ENCODE data around the gene FMN1.

FMN1 gene

DNA sequence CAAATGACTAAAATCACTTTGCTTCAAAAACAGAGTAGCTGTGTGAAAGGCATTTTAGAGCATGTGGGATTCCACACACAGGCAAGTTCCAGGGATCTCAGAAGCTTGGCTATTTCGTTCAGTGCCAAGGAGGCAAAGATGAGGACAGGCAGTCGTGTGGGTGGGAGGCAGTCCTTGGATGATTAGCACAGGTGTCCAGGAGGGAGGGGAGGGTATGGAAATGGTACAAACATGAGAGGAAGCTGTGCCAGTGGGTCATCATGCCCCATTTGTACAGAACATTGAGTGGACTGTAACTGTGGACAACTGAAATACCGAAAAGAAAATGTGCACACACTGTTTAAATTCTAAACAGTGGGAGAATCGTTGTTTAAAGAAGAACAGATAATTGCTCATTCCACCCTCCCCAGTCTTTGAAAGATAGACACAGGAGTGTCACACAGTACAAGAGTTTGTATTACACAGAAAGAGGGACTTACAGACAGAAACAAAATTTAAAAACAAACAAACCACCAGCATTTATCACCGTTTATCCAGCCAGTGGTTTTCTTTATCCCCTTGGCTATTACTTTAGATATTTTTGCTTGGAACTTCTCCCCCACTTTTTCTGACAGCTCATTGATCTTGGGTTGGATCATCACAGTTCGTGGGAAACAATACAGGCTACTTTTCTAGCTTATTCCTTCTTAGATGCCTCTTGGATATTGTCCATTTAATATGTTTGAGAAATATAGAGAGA, 353.8 kb downstream of the FMN1 start:
- Histone ChIP-seq H3K9ac (ENCODE audit: low read depth, low read length) (no peak overlapping the region), H3K27ac (ENCODE audit: low read depth, low read length) (no peak overlapping the region), H3K36me3 (ENCODE audit: insufficient read depth, low read length) (no peaks in the 10 kb centered on the region), H3K4me1 (ENCODE audit: insufficient read depth, low read length) (peaks cover 11% of the 10 kb centered on the region; the same call in 1 of the 2 replicates), H3K4me3 (ENCODE audit: low read length) (no peak overlapping the region), H3K9me3 (ENCODE audit: insufficient read depth, low read depth, low read length) (no peaks in the 10 kb centered on the region), H3K27me3 (ENCODE audit: insufficient read depth, low read length) (no peaks in the 10 kb centered on the region)
- WGBS: 91% methylated on average over 6 of the region's 6 CpGs

DNA sequence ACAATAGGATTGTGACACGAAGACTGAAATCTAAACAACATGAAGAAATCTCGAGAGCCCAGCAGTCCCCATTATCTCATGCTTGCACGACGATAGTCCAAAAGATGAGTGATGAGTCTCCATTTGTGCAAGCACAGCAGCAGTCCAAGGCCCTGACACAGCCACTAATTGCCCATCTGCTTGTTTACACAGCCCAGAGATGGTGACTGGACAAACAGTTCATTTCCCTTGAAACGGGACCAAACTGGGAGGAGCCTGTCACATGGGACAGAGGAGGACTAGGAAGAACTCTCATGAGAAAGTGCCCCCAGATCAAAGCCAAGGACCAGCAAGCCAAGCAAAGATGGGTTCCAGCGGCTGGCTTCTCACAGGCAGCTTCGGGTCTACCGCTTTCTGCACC, 355.7 kb downstream of the FMN1 start:
- Histone ChIP-seq H3K36me3 (ENCODE audit: insufficient read depth, low read length) (no peaks in the 10 kb centered on the region), H3K9ac (ENCODE audit: low read depth, low read length) (no peak overlapping the region), H3K27ac (ENCODE audit: low read depth, low read length) (no peak overlapping the region), H3K4me1 (ENCODE audit: insufficient read depth, low read length) (peaks cover 8% of the 10 kb centered on the region; the same call in 1 of the 2 replicates), H3K4me3 (ENCODE audit: low read length) (no peak overlapping the region), H3K9me3 (ENCODE audit: insufficient read depth, low read depth, low read length) (no peaks in the 10 kb centered on the region), H3K27me3 (ENCODE audit: insufficient read depth, low read length) (no peaks in the 10 kb centered on the region)
- 94% methylated on average over 8 of the region's 8 CpGs for WGBS

DNA sequence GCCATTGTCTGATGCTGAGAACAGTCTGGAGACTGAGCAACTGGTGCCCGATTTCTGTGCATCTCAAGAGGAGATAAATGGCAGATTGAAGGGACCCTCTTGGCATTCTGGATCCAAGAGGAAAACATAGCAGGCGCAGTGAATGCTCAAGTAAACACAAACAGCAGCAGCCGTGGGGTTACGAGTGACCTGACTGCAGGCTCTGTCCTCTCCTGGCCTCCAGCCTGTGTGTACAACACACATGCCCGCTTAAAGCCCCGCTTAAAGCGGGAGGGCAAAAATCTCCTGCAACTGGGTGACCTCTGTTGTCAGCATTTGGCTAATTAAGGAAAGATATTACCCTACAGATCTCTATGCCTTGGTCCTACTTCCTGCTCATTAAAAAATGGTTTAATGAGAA, 356.2 kb downstream of the FMN1 start:
- H3K27ac ChIP-seq (ENCODE audit: low read depth, low read length): no peak overlapping the region
- 96% methylated on average over 7 of the region's 7 CpGs for WGBS
- no peak overlapping the region for H3K9ac ChIP-seq (ENCODE audit: low read depth, low read length)

DNA sequence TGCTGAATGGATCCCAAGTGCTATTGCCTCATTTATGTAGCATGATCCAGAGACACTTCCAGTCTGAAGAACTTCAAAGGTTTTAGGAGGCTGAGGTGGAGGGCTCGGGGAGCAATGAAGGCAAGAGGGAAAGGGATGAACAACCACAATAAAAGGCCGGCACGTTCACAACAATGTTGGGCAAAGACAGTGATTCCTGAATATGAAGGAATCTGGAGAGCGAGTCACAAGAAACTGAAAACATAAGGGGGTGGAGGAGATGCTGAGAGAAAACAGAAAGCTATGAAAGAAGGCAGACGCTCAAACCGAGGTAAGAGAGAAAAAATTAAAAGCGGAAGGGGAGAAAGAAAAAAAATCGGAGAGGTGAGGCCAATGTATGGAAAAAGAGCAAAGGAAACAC, 356.6 kb downstream of the FMN1 start:
- Histone ChIP-seq H3K36me3 (ENCODE audit: insufficient read depth, low read length) (no peaks in the 10 kb centered on the region), H3K4me3 (ENCODE audit: low read length) (no peak overlapping the region), H3K27ac (ENCODE audit: low read depth, low read length) (no peak overlapping the region), H3K4me1 (ENCODE audit: insufficient read depth, low read length) (0 out of 2 replicates have a peak, but pooled peaks cover 5% of the 10 kb centered on the region), H3K27me3 (ENCODE audit: insufficient read depth, low read length) (no peaks in the 10 kb centered on the region), H3K9ac (ENCODE audit: low read depth, low read length) (no peak overlapping the region), H3K9me3 (ENCODE audit: insufficient read depth, low read depth, low read length) (no peaks in the 10 kb centered on the region)
- WGBS: 92% methylated on average over 8 of the region's 8 CpGs

More for the DNA sequence above, 356.2 kb downstream of the FMN1 start:
- H3K4me3 ChIP-seq (ENCODE audit: low read length): no peak overlapping the region
- no peaks in the 10 kb centered on the region for H3K9me3 ChIP-seq (ENCODE audit: insufficient read depth, low read depth, low read length)
- no peaks in the 10 kb centered on the region for H3K36me3 ChIP-seq (ENCODE audit: insufficient read depth, low read length)
- no peaks in the 10 kb centered on the region for H3K27me3 ChIP-seq (ENCODE audit: insufficient read depth, low read length)
- 0 out of 2 replicates have a peak, but pooled peaks cover 5% of the 10 kb centered on the region for H3K4me1 ChIP-seq (ENCODE audit: insufficient read depth, low read length)

DNA sequence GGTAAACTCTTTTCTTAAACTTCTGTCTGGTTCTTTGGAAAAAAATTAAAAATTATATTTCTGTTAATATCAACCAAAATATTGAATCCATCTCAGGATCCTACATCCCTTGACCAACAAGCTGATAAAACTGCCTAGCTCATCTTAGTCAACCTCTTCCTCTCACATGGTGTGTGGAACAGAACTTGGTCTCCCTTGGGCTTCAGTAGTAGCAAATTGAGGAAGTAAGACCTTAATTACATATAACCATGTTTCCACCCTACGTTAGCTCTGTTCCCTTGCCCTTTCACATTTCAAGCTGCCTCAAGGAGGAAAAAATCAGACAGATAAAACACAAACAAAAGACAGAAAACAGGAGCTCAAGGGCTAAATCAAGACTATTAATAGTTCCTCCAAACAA, 360.4 kb downstream of the FMN1 start:
- no peaks in the 10 kb centered on the region for H3K36me3 ChIP-seq (ENCODE audit: insufficient read depth, low read length)
- 0 out of 2 replicates have a peak, but pooled peaks cover 2% of the 10 kb centered on the region for H3K4me1 ChIP-seq (ENCODE audit: insufficient read depth, low read length)
- H3K4me3 ChIP-seq (ENCODE audit: low read length): no peak overlapping the region
- WGBS: 80% methylated on average over 1 of the region's 1 CpG
- no peak overlapping the region for H3K27ac ChIP-seq (ENCODE audit: low read depth, low read length)
- H3K9ac ChIP-seq (ENCODE audit: low read depth, low read length): no peak overlapping the region
- H3K9me3 ChIP-seq (ENCODE audit: insufficient read depth, low read depth, low read length): no peaks in the 10 kb centered on the region
- no peaks in the 10 kb centered on the region for H3K27me3 ChIP-seq (ENCODE audit: insufficient read depth, low read length)

DNA sequence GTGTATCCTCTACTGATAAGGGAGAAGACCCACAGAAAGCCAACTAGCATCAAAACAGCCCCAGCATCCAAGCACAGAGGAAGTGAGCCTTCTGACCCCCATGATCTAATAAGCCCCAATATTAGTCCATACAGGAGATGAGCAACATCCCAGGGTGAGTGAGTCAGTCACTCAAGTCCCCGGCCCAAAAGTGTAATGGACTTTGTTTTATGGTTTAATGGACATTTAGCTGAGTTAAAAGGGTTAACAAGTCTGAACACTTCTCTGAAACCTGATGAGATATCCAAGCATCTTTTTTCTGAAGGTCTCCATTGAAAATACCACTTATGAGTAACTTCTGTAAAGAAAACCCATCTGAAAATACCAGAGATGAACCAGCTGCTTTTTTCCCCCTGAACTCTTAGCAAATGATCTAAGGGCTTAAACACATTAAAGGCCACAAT, 361.1 kb downstream of the FMN1 start:
- 100% methylated on average over 1 of the region's 1 CpG for WGBS
- Histone ChIP-seq H3K36me3 (ENCODE audit: insufficient read depth, low read length) (no peaks in the 10 kb centered on the region), H3K27ac (ENCODE audit: low read depth, low read length) (no peak overlapping the region), H3K4me1 (ENCODE audit: insufficient read depth, low read length) (no peaks in the 10 kb centered on the region), H3K9ac (ENCODE audit: low read depth, low read length) (no peak overlapping the region), H3K27me3 (ENCODE audit: insufficient read depth, low read length) (no peaks in the 10 kb centered on the region), H3K4me3 (ENCODE audit: low read length) (no peak overlapping the region), H3K9me3 (ENCODE audit: insufficient read depth, low read depth, low read length) (no peaks in the 10 kb centered on the region)

DNA sequence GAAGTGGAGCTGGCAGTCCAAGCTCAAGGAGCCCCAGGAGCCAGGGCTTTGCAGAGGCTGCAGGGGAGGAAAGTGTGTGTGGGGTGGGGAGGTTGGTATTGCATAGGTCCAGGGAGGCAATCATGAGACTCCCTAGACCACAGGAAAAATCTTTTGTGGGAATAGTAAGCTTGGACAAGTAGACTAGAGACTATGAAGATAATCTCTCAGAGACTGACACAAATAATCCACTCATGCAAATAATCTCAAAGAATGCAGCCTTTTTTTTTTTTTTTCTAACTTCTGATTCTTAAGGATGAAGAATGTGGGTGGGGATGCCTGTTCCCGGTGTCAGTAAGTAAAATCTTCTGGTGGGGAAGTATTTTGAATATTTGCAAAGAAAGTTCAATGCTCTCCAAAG, 363.0 kb downstream of the FMN1 start:
- WGBS: 89% methylated on average over 1 of the region's 1 CpG
- H3K4me1 ChIP-seq (ENCODE audit: insufficient read depth, low read length): no peaks in the 10 kb centered on the region
- H3K27me3 ChIP-seq (ENCODE audit: insufficient read depth, low read length): no peaks in the 10 kb centered on the region
- no peaks in the 10 kb centered on the region for H3K36me3 ChIP-seq (ENCODE audit: insufficient read depth, low read length)
- H3K27ac ChIP-seq (ENCODE audit: low read depth, low read length): no peak overlapping the region
- no peak overlapping the region for H3K4me3 ChIP-seq (ENCODE audit: low read length)
- no peaks in the 10 kb centered on the region for H3K9me3 ChIP-seq (ENCODE audit: insufficient read depth, low read depth, low read length)
- H3K9ac ChIP-seq (ENCODE audit: low read depth, low read length): no peak overlapping the region

DNA sequence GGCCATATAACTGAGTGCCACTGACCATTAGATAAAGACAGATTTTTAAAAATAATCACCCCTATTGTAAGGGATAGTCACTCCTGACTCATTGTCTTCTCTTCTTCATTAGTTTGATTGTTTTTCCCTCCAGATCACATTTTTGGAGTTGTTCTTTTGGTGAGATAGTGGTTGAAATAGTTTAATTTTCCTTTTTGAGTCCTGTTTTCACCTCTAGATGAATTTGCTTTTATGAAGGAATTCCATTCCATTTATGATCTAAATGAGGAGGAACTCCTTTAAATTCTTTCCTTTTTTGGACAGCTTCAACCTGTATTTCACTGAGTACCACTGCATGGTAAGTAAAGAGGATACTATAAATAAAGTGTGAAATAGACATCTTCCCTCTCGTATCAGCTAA, 364.3 kb downstream of the FMN1 start:
- H3K4me1 ChIP-seq (ENCODE audit: insufficient read depth, low read length): no peaks in the 10 kb centered on the region
- no peaks in the 10 kb centered on the region for H3K27me3 ChIP-seq (ENCODE audit: insufficient read depth, low read length)
- no CpG with 5 or more reads among the region's 1 CpG for WGBS
- H3K27ac ChIP-seq (ENCODE audit: low read depth, low read length): no peak overlapping the region
- H3K4me3 ChIP-seq (ENCODE audit: low read length): no peak overlapping the region
- H3K9me3 ChIP-seq (ENCODE audit: insufficient read depth, low read depth, low read length): no peaks in the 10 kb centered on the region
- no peak overlapping the region for H3K9ac ChIP-seq (ENCODE audit: low read depth, low read length)
- no peaks in the 10 kb centered on the region for H3K36me3 ChIP-seq (ENCODE audit: insufficient read depth, low read length)

DNA sequence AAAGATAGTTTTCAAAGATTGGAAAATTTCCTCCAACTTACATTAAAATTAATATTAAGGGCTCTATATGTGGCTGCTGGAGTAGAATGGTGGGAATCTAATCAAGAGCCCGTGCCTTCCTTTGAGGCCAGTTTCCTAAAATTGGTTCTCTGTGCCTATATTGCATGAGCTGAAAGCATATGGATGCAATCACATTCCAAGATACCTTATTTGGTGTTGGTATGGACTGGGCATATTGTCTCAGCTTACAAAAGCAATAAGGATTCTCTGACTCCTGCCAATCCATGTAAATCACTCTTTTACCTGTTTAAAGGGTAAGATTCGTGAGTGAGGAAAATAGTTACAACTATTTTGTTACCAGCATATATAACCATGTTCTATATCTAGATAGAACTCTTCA, 365.1 kb downstream of the FMN1 start:
- no peak overlapping the region for H3K9ac ChIP-seq (ENCODE audit: low read depth, low read length)
- H3K27me3 ChIP-seq (ENCODE audit: insufficient read depth, low read length): no peaks in the 10 kb centered on the region
- no peak overlapping the region for H3K27ac ChIP-seq (ENCODE audit: low read depth, low read length)
- no peaks in the 10 kb centered on the region for H3K36me3 ChIP-seq (ENCODE audit: insufficient read depth, low read length)
- H3K4me1 ChIP-seq (ENCODE audit: insufficient read depth, low read length): no peaks in the 10 kb centered on the region
- H3K9me3 ChIP-seq (ENCODE audit: insufficient read depth, low read depth, low read length): no peaks in the 10 kb centered on the region
- H3K4me3 ChIP-seq (ENCODE audit: low read length): no peak overlapping the region
- WGBS: 73% methylated on average over 1 of the region's 2 CpGs

DNA sequence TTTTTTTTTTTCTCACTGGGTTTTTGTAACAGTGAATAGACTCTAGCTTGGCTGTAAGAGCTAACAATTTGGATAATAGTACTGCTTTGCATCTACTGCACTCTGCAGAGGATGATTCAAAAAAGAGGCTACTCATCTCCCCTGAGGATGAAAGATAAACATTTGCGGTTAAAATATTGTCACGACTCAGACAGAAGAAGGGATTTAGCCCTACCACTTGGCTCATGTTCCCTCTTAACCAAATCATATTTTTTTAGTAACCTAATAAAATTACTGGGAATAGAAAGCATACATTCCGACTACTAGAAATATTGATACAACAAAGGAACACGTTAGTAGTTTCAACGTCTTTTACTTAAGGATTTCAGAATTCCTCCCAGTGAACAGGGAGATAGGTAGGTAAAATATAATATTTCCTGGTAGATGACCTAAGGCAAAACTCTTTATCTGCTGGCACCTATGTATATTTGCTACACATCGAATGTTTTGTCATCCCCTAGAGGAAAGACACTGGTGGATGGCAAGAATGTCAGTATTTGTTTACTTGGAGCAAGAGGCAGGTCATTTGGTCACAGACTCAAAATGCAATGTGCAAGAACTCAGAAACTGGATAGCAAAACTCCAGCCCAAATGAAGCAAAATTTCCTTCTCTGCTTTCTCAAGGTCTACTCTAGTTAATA, 365.9 kb downstream of the FMN1 start:
- Histone ChIP-seq H3K4me1 (ENCODE audit: insufficient read depth, low read length) (no peaks in the 10 kb centered on the region), H3K27ac (ENCODE audit: low read depth, low read length) (no peak overlapping the region), H3K36me3 (ENCODE audit: insufficient read depth, low read length) (no peaks in the 10 kb centered on the region), H3K9ac (ENCODE audit: low read depth, low read length) (no peak overlapping the region), H3K4me3 (ENCODE audit: low read length) (no peak overlapping the region), H3K27me3 (ENCODE audit: insufficient read depth, low read length) (no peaks in the 10 kb centered on the region), H3K9me3 (ENCODE audit: insufficient read depth, low read depth, low read length) (no peaks in the 10 kb centered on the region)
- WGBS: 94% methylated on average over 5 of the region's 6 CpGs

DNA sequence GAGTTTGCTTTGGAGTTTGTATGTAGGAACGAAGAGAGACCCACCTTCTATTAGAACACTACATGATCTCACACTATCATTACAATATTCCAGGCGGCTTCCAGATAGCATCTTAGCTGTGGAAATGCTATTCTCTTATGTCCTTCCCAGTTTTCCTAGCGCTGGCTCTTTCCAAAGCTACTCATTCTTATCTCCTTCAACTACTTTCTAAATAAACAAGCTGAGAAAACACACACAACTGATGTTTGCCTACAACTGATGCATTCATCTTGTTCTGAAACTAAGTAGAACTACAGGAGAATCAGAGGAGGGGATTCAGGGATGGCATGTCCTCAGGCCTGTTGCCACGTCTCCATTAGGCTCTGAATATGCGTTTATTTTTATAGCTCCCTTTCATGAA, 367.8 kb downstream of the FMN1 start:
- Histone ChIP-seq H3K36me3 (ENCODE audit: insufficient read depth, low read length) (no peaks in the 10 kb centered on the region), H3K9ac (ENCODE audit: low read depth, low read length) (no peak overlapping the region), H3K27me3 (ENCODE audit: insufficient read depth, low read length) (no peaks in the 10 kb centered on the region), H3K4me1 (ENCODE audit: insufficient read depth, low read length) (no peaks in the 10 kb centered on the region), H3K9me3 (ENCODE audit: insufficient read depth, low read depth, low read length) (no peaks in the 10 kb centered on the region), H3K27ac (ENCODE audit: low read depth, low read length) (no peak overlapping the region), H3K4me3 (ENCODE audit: low read length) (no peak overlapping the region)
- WGBS: 89% methylated on average over 5 of the region's 5 CpGs
